IPS DF 4.7 (cell line): Measurements from ENCODE around the gene TBCK.

Experiments
- DNase-seq: peaks from one replicate; pipeline ENCODE4 v3.0.0-alpha.2; 2013; ENCODE audit warnings: low spot score; ENCODE audit errors: extremely low read depth

Gene TBCK

GRCh38 chr4:106315968-106316772 is at the start of gene TBCK, which contains the start of gene AIMP1:
TSS of gene TBCK (minus strand) at chr4:106316209. CDS start at chr4:106308960, 7,249 bp downstream.
TSS of gene AIMP1 (plus strand) at chr4:106316550. CDS start at chr4:106325010, 8,460 bp downstream.
- DNase-seq = peak; percentile 71

- DNase-seq = no peak
These were observed 49.6 kb upstream of the TBCK start for GRCh38 chr4:106365613-106366012.

- DNase-seq = no peak
These were observed 48.3 kb upstream of the TBCK start for GRCh38 chr4:106364282-106364681.

- DNase-seq = no peak
These were observed 46.2 kb upstream of the TBCK start for GRCh38 chr4:106362086-106362825.

- no peak for DNase-seq
These were observed 42.9 kb upstream of the TBCK start for GRCh38 chr4:106358899-106359298.

- DNase-seq = no peak
These were observed 39.2 kb upstream of the TBCK start for GRCh38 chr4:106355193-106355592.

GRCh38 chr4:106353786-106354185 is 37.8 kb upstream of the TBCK start:
- DNase-seq = no peak

- no peak for DNase-seq
These were observed 35.0 kb upstream of the TBCK start for GRCh38 chr4:106351016-106351415.

GRCh38 chr4:106347167-106347566 is 31.2 kb upstream of the TBCK start:
- DNase-seq = no peak

- DNase-seq = no peak
These were observed 28.6 kb upstream of the TBCK start for GRCh38 chr4:106344647-106344970.

- DNase-seq = no peak
These were observed 28.0 kb upstream of the TBCK start for GRCh38 chr4:106343865-106344646.

GRCh38 chr4:106340774-106341173 is 24.8 kb upstream of the TBCK start:
- DNase-seq = no peak

GRCh38 chr4:106339431-106339830 is 23.4 kb upstream of the TBCK start:
- DNase-seq = no peak

- DNase-seq = no peak
These were observed 22.7 kb upstream of the TBCK start for GRCh38 chr4:106338671-106339070.

- no peak for DNase-seq
These were observed 21.9 kb upstream of the TBCK start for GRCh38 chr4:106337916-106338315.

- DNase-seq = no peak
These were observed 20.6 kb upstream of the TBCK start for GRCh38 chr4:106336618-106337017.

GRCh38 chr4:106334741-106335470 is 18.9 kb upstream of the TBCK start:
- no peak for DNase-seq

GRCh38 chr4:106333186-106333585 is 17.2 kb upstream of the TBCK start:
- DNase-seq = no peak

- no peak for DNase-seq
These were observed 13.1 kb upstream of the TBCK start for GRCh38 chr4:106329041-106329618.

- no peak for DNase-seq
These were observed 9.8 kb upstream of the TBCK start for GRCh38 chr4:106325800-106326199.

GRCh38 chr4:106323119-106323518 is 7.1 kb upstream of the TBCK start:
- DNase-seq = no peak
